ENCODE data around the gene GPM6B. TPM values are rescaled to one million over a fixed set of nuclear protein-coding genes. Genes with fewer than 3 reads are reported as not detected.

The GPM6B gene, protein sequence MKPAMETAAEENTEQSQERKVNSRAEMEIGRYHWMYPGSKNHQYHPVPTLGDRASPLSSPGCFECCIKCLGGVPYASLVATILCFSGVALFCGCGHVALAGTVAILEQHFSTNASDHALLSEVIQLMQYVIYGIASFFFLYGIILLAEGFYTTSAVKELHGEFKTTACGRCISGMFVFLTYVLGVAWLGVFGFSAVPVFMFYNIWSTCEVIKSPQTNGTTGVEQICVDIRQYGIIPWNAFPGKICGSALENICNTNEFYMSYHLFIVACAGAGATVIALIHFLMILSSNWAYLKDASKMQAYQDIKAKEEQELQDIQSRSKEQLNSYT
- total RNA-seq, result 1 to 10 TPM; 1.6 to 3.9 (median 3.0) TPM
- polyA plus RNA-seq, result 1 to 10 TPM; 1.1 to 3.0 (median 2.4) TPM
- long read RNA-seq, donor 1, partial matches to known transcripts, result 0 of 4 reads
- long read RNA-seq, donor 1, other reads (novel, unspliced or antisense), result 0 of 4 reads
- long read RNA-seq, donor 2, transcript GPM6B-205 (7 exons, 3,957 nt), result major isoform, 5 of 7 reads
- long read RNA-seq, donor 2, partial matches to known transcripts, result 1 of 7 reads
- long read RNA-seq, donor 2, other reads (novel, unspliced or antisense), result 1 of 7 reads

DNA sequence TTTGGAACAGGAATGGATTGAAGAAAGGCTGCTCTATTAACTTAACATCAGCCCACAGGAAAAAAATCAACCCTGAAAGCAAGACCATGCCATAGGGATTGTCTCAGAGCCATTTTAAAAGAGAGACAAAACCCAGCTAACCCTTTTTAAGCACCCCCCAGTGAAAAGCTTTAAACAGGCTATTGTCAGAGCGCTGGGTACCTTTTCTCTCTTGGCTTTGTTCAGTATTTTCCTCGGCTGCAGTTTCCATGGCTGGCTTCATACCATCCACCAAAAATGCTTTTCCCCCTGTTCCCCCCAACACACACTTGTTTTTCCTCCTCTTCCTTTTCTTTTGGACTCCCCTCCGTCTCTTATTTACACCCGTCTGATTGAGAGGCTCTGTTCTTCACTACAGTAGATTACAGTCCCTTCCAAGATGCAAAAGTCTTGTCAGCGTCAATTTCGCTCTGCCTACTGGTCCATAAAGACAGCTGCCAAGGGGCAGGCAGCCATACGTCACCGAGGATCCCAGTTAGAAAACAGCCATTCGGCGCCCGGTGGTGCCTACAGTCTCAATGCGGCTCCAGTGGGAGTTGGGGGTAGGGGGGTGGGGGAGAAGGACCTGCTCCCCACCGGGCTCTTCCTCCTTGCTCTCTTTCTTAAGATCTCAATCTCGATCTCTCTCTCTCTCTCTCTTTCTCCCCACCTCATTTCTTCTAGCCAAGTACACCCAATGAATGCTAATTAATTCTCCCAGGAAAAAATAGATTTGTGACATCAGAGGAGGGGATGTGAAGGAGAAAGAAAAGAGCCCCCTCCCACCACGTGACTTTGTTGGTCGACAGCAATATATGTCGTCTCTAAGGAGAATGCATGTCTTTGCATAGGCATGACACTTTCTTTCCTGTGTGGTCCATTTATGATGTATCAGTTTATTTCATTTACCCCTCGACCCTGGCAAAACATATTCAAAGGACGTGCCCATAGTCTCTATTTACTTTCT, at the start of gene GPM6B:
Gene GPM6B, minus strand, starts transcription at position 451 of the 985 bp plus-strand sequence. Its CDS starts 189 bp downstream, at position 262.
- H3K36me3 ChIP-seq (ENCODE audit: insufficient read depth in 1 of 2, low read depth in 1 of 2), result no peaks in the 10 kb centered on the region
- WGBS, 3 donors, result 17 to 31% (median 29%) methylated on average over 16 to 19 of the region's 19 CpGs
- no peak for DNase-seq
- no peaks in the 10 kb centered on the region for H3K9me3 ChIP-seq
- ATAC-seq, result no peak
- peaks cover 0 to 26% (median 0%) of the 10 kb centered on the region in 3 donors for H3K27me3 ChIP-seq (ENCODE audit: insufficient read depth in 3 of 3, low read length in 2 of 3)
- TF ChIP-seq, protein P1, sequence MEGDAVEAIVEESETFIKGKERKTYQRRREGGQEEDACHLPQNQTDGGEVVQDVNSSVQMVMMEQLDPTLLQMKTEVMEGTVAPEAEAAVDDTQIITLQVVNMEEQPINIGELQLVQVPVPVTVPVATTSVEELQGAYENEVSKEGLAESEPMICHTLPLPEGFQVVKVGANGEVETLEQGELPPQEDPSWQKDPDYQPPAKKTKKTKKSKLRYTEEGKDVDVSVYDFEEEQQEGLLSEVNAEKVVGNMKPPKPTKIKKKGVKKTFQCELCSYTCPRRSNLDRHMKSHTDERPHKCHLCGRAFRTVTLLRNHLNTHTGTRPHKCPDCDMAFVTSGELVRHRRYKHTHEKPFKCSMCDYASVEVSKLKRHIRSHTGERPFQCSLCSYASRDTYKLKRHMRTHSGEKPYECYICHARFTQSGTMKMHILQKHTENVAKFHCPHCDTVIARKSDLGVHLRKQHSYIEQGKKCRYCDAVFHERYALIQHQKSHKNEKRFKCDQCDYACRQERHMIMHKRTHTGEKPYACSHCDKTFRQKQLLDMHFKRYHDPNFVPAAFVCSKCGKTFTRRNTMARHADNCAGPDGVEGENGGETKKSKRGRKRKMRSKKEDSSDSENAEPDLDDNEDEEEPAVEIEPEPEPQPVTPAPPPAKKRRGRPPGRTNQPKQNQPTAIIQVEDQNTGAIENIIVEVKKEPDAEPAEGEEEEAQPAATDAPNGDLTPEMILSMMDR (IDR thresholded peaks at IDR 0.05), result no peak
- no peak within 1 kb of the TSS for H3K4me3 ChIP-seq
- H3K27ac ChIP-seq, result no peak within 1 kb of the TSS
- H3K4me1 ChIP-seq, result no peaks in the 10 kb centered on the region
- intact Hi-C loops (cut with DNase I), result no loop called here

DNA sequence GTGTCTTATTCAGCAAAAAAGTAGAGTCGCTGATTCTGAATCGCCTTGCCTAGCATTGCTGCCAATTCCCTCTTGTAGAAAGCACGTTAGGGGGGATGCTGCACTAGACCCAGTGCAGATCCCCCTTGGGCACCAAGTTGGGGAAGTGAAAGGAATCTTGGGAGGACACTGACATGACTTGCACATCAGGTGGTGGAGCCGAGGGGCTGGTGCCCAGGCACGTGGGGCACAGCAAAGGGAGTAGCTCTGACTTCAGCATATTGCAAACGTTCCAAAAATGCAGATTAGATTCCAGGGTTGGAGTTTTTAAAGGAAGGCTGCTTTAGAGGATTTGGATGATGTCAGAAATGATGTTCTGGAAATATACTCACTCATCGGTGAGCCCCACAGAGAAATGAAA, 47.4 kb upstream of the GPM6B start:
- H3K9me3 ChIP-seq, result no peaks in the 10 kb centered on the region
- ATAC-seq (no peak), DNase-seq (no peak)
- H3K36me3 ChIP-seq (ENCODE audit: insufficient read depth in 1 of 2, low read depth in 1 of 2), result no peaks in the 10 kb centered on the region
- no peak overlapping the region for H3K27ac ChIP-seq
- H3K4me3 ChIP-seq, result no peak overlapping the region
- H3K4me1 ChIP-seq, result no peaks in the 10 kb centered on the region
- 40 to 42% (median 40%) methylated on average over 7 of the region's 7 CpGs for whole genome bisulfite sequencing, 3 donors
- TF ChIP-seq, protein P1 (IDR thresholded peaks at IDR 0.05), result no peak
- peaks cover 0 to 11% (median 0%) of the 10 kb centered on the region in 3 donors for H3K27me3 ChIP-seq (ENCODE audit: insufficient read depth in 3 of 3, low read length in 2 of 3)
- intact Hi-C loops (cut with DNase I), result no loop called here

DNA sequence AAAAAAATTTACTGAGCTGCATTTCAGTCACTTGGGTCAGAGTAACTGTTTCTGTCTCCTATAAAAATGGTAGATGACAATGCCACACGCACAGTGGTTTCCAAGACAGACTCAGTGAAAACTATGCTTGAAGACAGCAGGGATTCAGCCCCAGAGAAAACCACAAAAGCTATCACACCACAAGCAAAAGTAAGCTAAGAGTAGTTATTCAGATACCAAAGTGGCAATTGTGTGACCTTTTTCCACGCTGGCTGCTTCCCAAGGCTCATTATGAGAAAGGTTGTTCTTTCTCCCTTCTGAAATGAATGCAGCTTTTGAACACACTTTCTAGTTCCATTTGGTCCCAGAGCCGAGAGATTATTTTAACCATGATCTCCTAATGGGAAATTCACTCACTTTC, 46.4 kb upstream of the GPM6B start:
- ATAC-seq (no peak), DNase-seq (no peak)
- TF ChIP-seq, protein P1 (IDR thresholded peaks at IDR 0.05), result no peak
- Histone ChIP-seq H3K36me3 (ENCODE audit: insufficient read depth in 1 of 2, low read depth in 1 of 2) (no peaks in the 10 kb centered on the region), H3K4me3 (no peak overlapping the region), H3K27ac (no peak overlapping the region), H3K9me3 (no peaks in the 10 kb centered on the region), H3K27me3 (ENCODE audit: insufficient read depth in 3 of 3, low read length in 2 of 3) (peaks cover 0 to 12% (median 0%) of the 10 kb centered on the region in 3 donors), H3K4me1 (no peaks in the 10 kb centered on the region)
- WGBS, 3 donors, result 49 to 75% (median 65%) methylated on average over 3 of the region's 3 CpGs
- intact Hi-C loops (cut with DNase I), result no loop called here

DNA sequence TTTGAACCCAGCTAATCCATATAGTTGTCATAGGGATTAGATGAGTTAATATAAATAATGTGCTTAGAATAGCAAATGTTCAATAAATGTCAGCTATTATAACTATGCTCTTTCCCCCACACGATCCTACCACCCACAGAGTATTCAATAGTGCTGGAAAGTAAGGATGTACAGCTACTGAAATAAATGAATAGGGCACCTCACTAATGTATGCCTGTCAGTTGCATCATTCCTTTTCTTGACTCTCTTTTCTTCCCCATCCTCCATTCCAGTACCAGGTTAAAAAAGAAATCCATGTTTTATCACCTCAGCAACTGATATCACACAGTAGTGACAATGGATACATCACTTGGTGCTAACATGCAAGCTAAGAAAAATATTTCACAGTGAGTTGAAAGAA, 42.8 kb upstream of the GPM6B start:
- Histone ChIP-seq H3K4me1 (no peaks in the 10 kb centered on the region), H3K27me3 (ENCODE audit: insufficient read depth in 3 of 3, low read length in 2 of 3) (peaks cover 0 to 16% (median 0%) of the 10 kb centered on the region in 3 donors), H3K4me3 (no peak overlapping the region), H3K36me3 (ENCODE audit: insufficient read depth in 1 of 2, low read depth in 1 of 2) (no peaks in the 10 kb centered on the region), H3K9me3 (no peaks in the 10 kb centered on the region), H3K27ac (no peak overlapping the region)
- DNase-seq (no peak), ATAC-seq (no peak)
- WGBS, 3 donors, result 74 to 91% (median 78%) methylated on average over 1 of the region's 1 CpG
- TF ChIP-seq, protein P1 (IDR thresholded peaks at IDR 0.05), result no peak
- intact Hi-C loops (cut with DNase I), result no loop called here

All from psoas muscle (tissue), 8 donors.